GM15510 (cell line): ENCODE measurements around the gene UCN2.

Experiments
- POLR2A ChIP-seq: IDR thresholded peaks from 3 replicates; pipeline ENCODE4 v1.6.1; 2011; ENCODE audit warnings: borderline replicate concordance; ENCODE audit not compliant: insufficient read length; ENCODE audit errors: extremely low read depth

UCN2 gene

DNA sequence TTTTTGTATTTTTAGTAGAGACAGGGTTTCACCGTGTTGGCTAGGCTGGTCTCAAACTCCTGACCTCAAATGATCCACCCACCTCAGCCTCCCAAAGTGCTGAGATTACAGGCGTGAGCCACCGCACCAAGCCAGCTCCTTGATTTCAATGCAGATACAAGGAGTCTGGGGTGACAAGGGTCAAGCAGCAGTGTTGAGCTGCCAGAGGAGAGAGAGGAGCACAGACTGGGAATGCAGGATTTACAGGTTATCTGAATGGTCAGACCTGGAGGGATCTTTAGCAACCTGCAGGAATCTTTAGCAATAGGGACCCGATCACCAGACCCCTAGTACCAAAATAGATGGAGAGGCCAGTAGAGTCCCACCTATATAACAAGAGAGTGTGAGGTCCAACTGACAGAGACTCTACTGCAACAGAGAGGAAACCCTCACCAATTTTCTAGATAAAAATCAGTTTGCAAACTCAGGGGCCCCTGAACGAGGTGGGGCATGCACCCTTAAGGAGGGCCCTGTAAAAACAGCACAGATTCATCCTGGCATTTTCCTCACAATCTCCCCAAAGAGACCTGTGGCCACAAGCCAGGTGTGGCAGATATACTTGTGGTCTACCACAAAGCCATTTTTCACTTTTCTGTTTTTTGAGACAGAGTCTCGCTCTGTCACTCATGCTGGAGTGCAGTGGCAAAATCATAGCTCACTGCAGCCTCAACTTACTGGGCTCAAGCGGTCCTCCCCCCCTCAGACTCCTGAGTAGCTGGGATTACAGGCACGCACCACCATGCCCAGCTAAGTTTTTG lies 49.0 kb downstream of the UCN2 start:
- TF ChIP-seq POLR2A: no peak
